DND-41 (cell line): Measurements from ENCODE around the gene MCF2L.

Source experiments
- CTCF ChIP-seq: IDR thresholded peaks from 2 replicates; pipeline ENCODE4 v1.5.1; 2012; ENCODE audit warnings: borderline replicate concordance, low read length, moderate library complexity, mild to moderate bottlenecking; ENCODE audit not compliant: poor library complexity, severe bottlenecking; ENCODE audit errors: extremely low read depth
- EZH2 ChIP-seq: IDR thresholded peaks from 3 replicates; pipeline ENCODE4 v1.6.1; 2012; ENCODE audit warnings: borderline replicate concordance, low read depth, mild to moderate bottlenecking, moderate library complexity, low read length, inconsistent platforms; ENCODE audit not compliant: severe bottlenecking

- TF ChIP-seq CTCF (no peak), EZH2 (no peak)
Observed at GRCh38 chr13:112928020-112928971, 40.7 kb upstream of the MCF2L start.
